G401 (cell line): ENCODE measurements around the gene NAA16. TPM values are rescaled to one million over a fixed set of nuclear protein-coding genes. Genes with fewer than 3 reads are reported as not detected.

Experiments used
- DNase-seq: peaks from one replicate; pipeline ENCODE4 v3.0.0-alpha.2; 2015; ENCODE audit warnings: low spot score
- in situ Hi-C: cut with HindIII; loops from 2 replicates; pipeline ENCODE4 v1.10.0; 2016; ENCODE audit warnings: low sequenced_read_pairs, mixed read lengths
- total RNA-seq: library from RNA; depleted of rRNA; stranded (reverse); fragments of >200 nt; shearing (Covaris generic); gene quantifications from 2 replicates; pipeline ENCODE4 v1.2.3, GENCODE V29; 2014; rRNA removed

The NAA16 gene
- total RNA-seq, 1 experiment from 2014 or later: 13.8 TPM

- in situ Hi-C loops: no loop called here
- no peak for DNase-seq
Observed at GRCh38 chr13:41426047-41426446, 115.0 kb downstream of the NAA16 start.

Other genes starting within 250 kb of the NAA16 start
- 9.7 and 16.5 TPM in 2 replicates for gene WBP4, start 249.8 kb upstream of the NAA16 start, total RNA-seq
- 10.6 and 13.2 TPM in 2 replicates for gene KBTBD6, start 178.5 kb upstream of the NAA16 start, total RNA-seq
- 7.5 and 7.9 TPM in 2 replicates for gene KBTBD7, start 116.7 kb upstream of the NAA16 start, total RNA-seq
- gene MTRF1, start 47.7 kb upstream of the NAA16 start, total RNA-seq: 8.2 and 14.4 TPM in 2 replicates
- 3.4 and 4.3 TPM in 2 replicates for gene RGCC, start 146.3 kb downstream of the NAA16 start, total RNA-seq